ENCODE results near the gene PCNX1.

PCNX1 gene

GRCh38 chr14:70982200-70982599 lies 74.9 kb downstream of the PCNX1 start:
- Histone ChIP-seq H3K36me3 (ENCODE audit: insufficient read depth, low read depth, low read length) (peaks cover 20% of the 10 kb centered on the region), H3K4me3 (ENCODE audit: low read length) (no peak overlapping the region), H3K27ac (ENCODE audit: low read length) (no peak overlapping the region), H3K27me3 (ENCODE audit: insufficient read depth, low read length) (no peaks in the 10 kb centered on the region), H3K9ac (ENCODE audit: low read depth, low read length) (no peak overlapping the region), H3K4me1 (ENCODE audit: insufficient read depth, low read length) (no peaks in the 10 kb centered on the region), H3K9me3 (ENCODE audit: insufficient read depth, low read depth, low read length) (no peaks in the 10 kb centered on the region)

DNA sequence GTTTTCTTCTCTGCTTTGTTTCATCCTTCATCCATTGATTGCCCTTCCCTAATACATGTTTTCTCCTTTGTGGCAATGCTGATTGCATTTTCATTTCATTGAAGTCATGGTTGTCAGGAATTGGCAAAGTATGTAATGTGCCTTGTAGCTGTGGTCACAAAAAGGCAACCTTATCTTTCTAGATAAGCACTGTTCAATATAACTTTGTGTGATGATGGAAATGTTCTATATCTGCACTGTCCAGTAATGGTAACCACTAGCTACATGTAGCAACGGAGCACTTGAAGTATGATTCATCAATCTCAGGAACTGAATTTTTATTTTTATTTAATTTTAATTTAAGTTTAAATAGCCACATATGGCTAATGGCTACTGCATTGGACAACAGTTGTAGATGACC lies 79.8 kb downstream of the PCNX1 start:
- Histone ChIP-seq H3K27me3 (ENCODE audit: insufficient read depth, low read length) (no peaks in the 10 kb centered on the region), H3K9ac (ENCODE audit: low read depth, low read length) (no peak overlapping the region), H3K4me1 (ENCODE audit: insufficient read depth, low read length) (no peaks in the 10 kb centered on the region), H3K9me3 (ENCODE audit: insufficient read depth, low read depth, low read length) (no peaks in the 10 kb centered on the region), H3K36me3 (ENCODE audit: insufficient read depth, low read depth, low read length) (no peaks in the 10 kb centered on the region), H3K4me3 (ENCODE audit: low read length) (no peak overlapping the region), H3K27ac (ENCODE audit: low read length) (no peak overlapping the region)

DNA sequence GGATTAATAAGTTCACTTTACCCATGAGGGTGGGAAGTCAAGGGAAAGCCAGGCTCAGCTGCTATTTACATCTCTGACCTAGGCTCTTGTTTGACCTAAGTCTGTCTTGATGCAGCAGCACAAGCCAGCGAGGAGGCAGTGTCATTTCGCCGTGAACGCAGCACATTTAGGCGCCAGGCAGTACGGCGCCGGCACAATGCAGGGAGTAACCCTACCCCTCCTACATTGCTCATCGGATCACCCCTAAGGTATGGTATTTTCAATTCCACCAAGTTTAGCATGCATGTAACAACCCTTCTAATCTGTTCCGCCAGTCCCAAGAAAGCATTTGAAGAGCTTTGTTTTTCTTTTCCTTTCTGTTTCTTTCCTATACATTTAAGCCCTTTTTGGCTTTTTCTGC lies 81.2 kb downstream of the PCNX1 start:
- Histone ChIP-seq H3K36me3 (ENCODE audit: insufficient read depth, low read depth, low read length) (no peaks in the 10 kb centered on the region), H3K9me3 (ENCODE audit: insufficient read depth, low read depth, low read length) (no peaks in the 10 kb centered on the region), H3K4me1 (ENCODE audit: insufficient read depth, low read length) (no peaks in the 10 kb centered on the region), H3K27ac (ENCODE audit: low read length) (no peak overlapping the region), H3K9ac (ENCODE audit: low read depth, low read length) (no peak overlapping the region), H3K4me3 (ENCODE audit: low read length) (no peak overlapping the region), H3K27me3 (ENCODE audit: insufficient read depth, low read length) (no peaks in the 10 kb centered on the region)

DNA sequence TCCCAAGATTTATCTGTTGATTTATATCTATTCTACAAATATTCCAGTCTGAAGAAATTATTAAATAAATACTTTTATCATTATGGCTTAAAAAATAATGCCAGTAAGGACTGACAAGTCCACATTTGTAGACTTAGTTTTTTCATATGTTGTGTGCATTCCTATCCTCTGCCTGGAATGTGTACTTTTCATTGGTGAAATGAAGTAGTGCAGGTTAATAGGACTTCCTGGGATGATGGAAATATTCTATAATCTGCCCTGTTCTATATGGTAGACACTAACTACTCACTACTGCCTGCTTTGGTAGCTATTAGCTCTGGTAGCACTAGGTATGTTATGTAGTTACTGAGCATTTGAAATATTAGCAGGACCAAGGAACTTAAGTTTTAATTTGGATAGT lies 86.7 kb downstream of the PCNX1 start:
- H3K36me3 ChIP-seq (ENCODE audit: insufficient read depth, low read depth, low read length): peaks cover 10% of the 10 kb centered on the region; the same call in 1 of the 2 replicates
- H3K27ac ChIP-seq (ENCODE audit: low read length): no peak overlapping the region
- no peak overlapping the region for H3K9ac ChIP-seq (ENCODE audit: low read depth, low read length)
- H3K4me1 ChIP-seq (ENCODE audit: insufficient read depth, low read length): no peaks in the 10 kb centered on the region
- H3K9me3 ChIP-seq (ENCODE audit: insufficient read depth, low read depth, low read length): no peaks in the 10 kb centered on the region
- no peak overlapping the region for H3K4me3 ChIP-seq (ENCODE audit: low read length)
- no peaks in the 10 kb centered on the region for H3K27me3 ChIP-seq (ENCODE audit: insufficient read depth, low read length)

- Histone ChIP-seq H3K9me3 (ENCODE audit: insufficient read depth, low read depth, low read length) (no peaks in the 10 kb centered on the region), H3K9ac (ENCODE audit: low read depth, low read length) (no peak overlapping the region), H3K27ac (ENCODE audit: low read length) (no peak overlapping the region), H3K27me3 (ENCODE audit: insufficient read depth, low read length) (no peaks in the 10 kb centered on the region), H3K36me3 (ENCODE audit: insufficient read depth, low read depth, low read length) (peaks cover 10% of the 10 kb centered on the region; the same call in 1 of the 2 replicates), H3K4me3 (ENCODE audit: low read length) (no peak overlapping the region), H3K4me1 (ENCODE audit: insufficient read depth, low read length) (no peaks in the 10 kb centered on the region)
Observed at GRCh38 chr14:70995211-70995610, 88.0 kb downstream of the PCNX1 start.

GRCh38 chr14:70995671-70996070 lies 88.4 kb downstream of the PCNX1 start:
- Histone ChIP-seq H3K27ac (ENCODE audit: low read length) (no peak overlapping the region), H3K36me3 (ENCODE audit: insufficient read depth, low read depth, low read length) (peaks cover 10% of the 10 kb centered on the region; the same call in 1 of the 2 replicates), H3K9ac (ENCODE audit: low read depth, low read length) (no peak overlapping the region), H3K4me3 (ENCODE audit: low read length) (no peak overlapping the region), H3K4me1 (ENCODE audit: insufficient read depth, low read length) (no peaks in the 10 kb centered on the region), H3K9me3 (ENCODE audit: insufficient read depth, low read depth, low read length) (no peaks in the 10 kb centered on the region), H3K27me3 (ENCODE audit: insufficient read depth, low read length) (no peaks in the 10 kb centered on the region)

GRCh38 chr14:70999117-70999516 lies 91.9 kb downstream of the PCNX1 start:
- H3K4me3 ChIP-seq (ENCODE audit: low read length): no peak overlapping the region
- H3K4me1 ChIP-seq (ENCODE audit: insufficient read depth, low read length): no peaks in the 10 kb centered on the region
- no peaks in the 10 kb centered on the region for H3K9me3 ChIP-seq (ENCODE audit: insufficient read depth, low read depth, low read length)
- H3K36me3 ChIP-seq (ENCODE audit: insufficient read depth, low read depth, low read length): peaks cover 10% of the 10 kb centered on the region; the same call in 1 of the 2 replicates
- H3K9ac ChIP-seq (ENCODE audit: low read depth, low read length): no peak overlapping the region
- no peaks in the 10 kb centered on the region for H3K27me3 ChIP-seq (ENCODE audit: insufficient read depth, low read length)
- no peak overlapping the region for H3K27ac ChIP-seq (ENCODE audit: low read length)

- no peaks in the 10 kb centered on the region for H3K27me3 ChIP-seq (ENCODE audit: insufficient read depth, low read length)
- no peaks in the 10 kb centered on the region for H3K9me3 ChIP-seq (ENCODE audit: insufficient read depth, low read depth, low read length)
- no peak overlapping the region for H3K4me3 ChIP-seq (ENCODE audit: low read length)
- H3K9ac ChIP-seq (ENCODE audit: low read depth, low read length): no peak overlapping the region
- no peaks in the 10 kb centered on the region for H3K4me1 ChIP-seq (ENCODE audit: insufficient read depth, low read length)
- H3K27ac ChIP-seq (ENCODE audit: low read length): no peak overlapping the region
- H3K36me3 ChIP-seq (ENCODE audit: insufficient read depth, low read depth, low read length): peaks cover 10% of the 10 kb centered on the region; the same call in 1 of the 2 replicates
Observed at GRCh38 chr14:71000091-71000490, 92.8 kb downstream of the PCNX1 start.

DNA sequence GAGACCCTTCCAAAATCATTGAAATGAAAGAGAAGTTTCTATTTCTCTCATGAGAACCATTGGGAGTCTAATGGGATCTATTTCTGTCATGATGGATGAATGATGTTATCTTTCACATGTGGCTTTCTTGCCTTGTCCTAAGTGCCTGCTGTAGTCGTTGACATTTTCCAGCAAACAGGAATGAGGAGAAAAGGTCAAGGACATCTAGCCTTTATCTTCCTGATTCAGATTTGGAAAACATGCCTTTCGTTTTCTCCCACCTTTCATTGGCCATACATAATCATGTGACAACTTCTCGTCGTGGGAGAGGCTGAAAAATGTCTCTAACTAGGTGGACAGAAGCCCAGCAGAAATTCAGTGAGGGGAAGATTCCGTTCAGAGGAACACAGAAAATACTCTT lies 94.5 kb downstream of the PCNX1 start:
- Histone ChIP-seq H3K9ac (ENCODE audit: low read depth, low read length) (no peak overlapping the region), H3K4me1 (ENCODE audit: insufficient read depth, low read length) (no peaks in the 10 kb centered on the region), H3K4me3 (ENCODE audit: low read length) (no peak overlapping the region), H3K27me3 (ENCODE audit: insufficient read depth, low read length) (no peaks in the 10 kb centered on the region), H3K27ac (ENCODE audit: low read length) (no peak overlapping the region), H3K36me3 (ENCODE audit: insufficient read depth, low read depth, low read length) (0 out of 2 replicates have a peak, but pooled peaks cover 3% of the 10 kb centered on the region), H3K9me3 (ENCODE audit: insufficient read depth, low read depth, low read length) (no peaks in the 10 kb centered on the region)

GRCh38 chr14:71003156-71003555 lies 95.9 kb downstream of the PCNX1 start:
- Histone ChIP-seq H3K4me1 (ENCODE audit: insufficient read depth, low read length) (no peaks in the 10 kb centered on the region), H3K4me3 (ENCODE audit: low read length) (no peak overlapping the region), H3K9me3 (ENCODE audit: insufficient read depth, low read depth, low read length) (no peaks in the 10 kb centered on the region), H3K27ac (ENCODE audit: low read length) (no peak overlapping the region), H3K36me3 (ENCODE audit: insufficient read depth, low read depth, low read length) (no peaks in the 10 kb centered on the region), H3K27me3 (ENCODE audit: insufficient read depth, low read length) (no peaks in the 10 kb centered on the region), H3K9ac (ENCODE audit: low read depth, low read length) (no peak overlapping the region)

DNA sequence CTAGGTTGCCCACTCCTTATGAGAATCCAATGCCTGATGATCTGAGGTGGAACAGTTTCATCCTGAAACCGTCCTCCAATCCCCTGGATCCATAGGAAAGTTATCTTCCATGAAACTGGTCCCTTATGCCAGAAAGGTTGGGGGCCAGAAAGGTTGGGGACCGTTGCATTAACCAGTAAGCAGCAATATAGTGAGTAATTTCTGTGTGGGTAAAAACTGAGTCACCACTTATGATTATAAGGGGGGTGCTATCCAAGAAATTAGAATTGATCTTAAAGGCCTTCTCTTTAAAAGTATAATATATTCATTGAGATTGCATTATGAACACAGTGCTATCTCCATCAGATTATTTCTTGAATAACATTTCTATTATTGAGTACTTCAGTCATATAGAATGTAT lies 97.2 kb downstream of the PCNX1 start:
- no peaks in the 10 kb centered on the region for H3K4me1 ChIP-seq (ENCODE audit: insufficient read depth, low read length)
- no peaks in the 10 kb centered on the region for H3K27me3 ChIP-seq (ENCODE audit: insufficient read depth, low read length)
- no peak overlapping the region for H3K4me3 ChIP-seq (ENCODE audit: low read length)
- H3K27ac ChIP-seq (ENCODE audit: low read length): no peak overlapping the region
- no peak overlapping the region for H3K9ac ChIP-seq (ENCODE audit: low read depth, low read length)
- H3K9me3 ChIP-seq (ENCODE audit: insufficient read depth, low read depth, low read length): no peaks in the 10 kb centered on the region
- H3K36me3 ChIP-seq (ENCODE audit: insufficient read depth, low read depth, low read length): no peaks in the 10 kb centered on the region

GRCh38 chr14:71005076-71005475 lies 97.8 kb downstream of the PCNX1 start:
- Histone ChIP-seq H3K4me1 (ENCODE audit: insufficient read depth, low read length) (no peaks in the 10 kb centered on the region), H3K9me3 (ENCODE audit: insufficient read depth, low read depth, low read length) (no peaks in the 10 kb centered on the region)

GRCh38 chr14:71006200-71006563 lies 98.9 kb downstream of the PCNX1 start:
- Histone ChIP-seq H3K9me3 (ENCODE audit: insufficient read depth, low read depth, low read length) (no peaks in the 10 kb centered on the region), H3K9ac (ENCODE audit: low read depth, low read length) (no peak overlapping the region), H3K27ac (ENCODE audit: low read length) (no peak overlapping the region), H3K36me3 (ENCODE audit: insufficient read depth, low read depth, low read length) (peaks cover 8% of the 10 kb centered on the region; the same call in 1 of the 2 replicates), H3K4me1 (ENCODE audit: insufficient read depth, low read length) (no peaks in the 10 kb centered on the region), H3K4me3 (ENCODE audit: low read length) (no peak overlapping the region), H3K27me3 (ENCODE audit: insufficient read depth, low read length) (no peaks in the 10 kb centered on the region)

More at GRCh38 chr14:71005076-71005475, 97.8 kb downstream of the PCNX1 start:
- Histone ChIP-seq H3K36me3 (ENCODE audit: insufficient read depth, low read depth, low read length) (no peaks in the 10 kb centered on the region), H3K4me3 (ENCODE audit: low read length) (no peak overlapping the region), H3K9ac (ENCODE audit: low read depth, low read length) (no peak overlapping the region), H3K27ac (ENCODE audit: low read length) (no peak overlapping the region), H3K27me3 (ENCODE audit: insufficient read depth, low read length) (no peaks in the 10 kb centered on the region)

Measured in iPS-20b (cell line).